Right atrium auricular region (tissue), 2 donors: ENCODE results near the gene ZNF511. TPM values are rescaled to one million over a fixed set of nuclear protein-coding genes. Genes with fewer than 3 reads are reported as not detected.

Experiments
- DNase-seq: peaks from one replicate; pipeline ENCODE4 v3.0.0-alpha.2; 2019; ENCODE audit warnings: low spot score
- H3K27ac ChIP-seq, 2 donors: fragments of 200-600 bp; sonication (generic); 1 replicate in 1 of 2; 2 replicates in 1 of 2; pipeline ENCODE4 v1.5.1; 2016 to 2019
- H3K27me3 ChIP-seq, 2 donors: fragments of 200-600 bp; sonication (generic); one replicate each; pipeline versions ENCODE4 v1.5.1 to v1.6.0; 2017 to 2019
- H3K36me3 ChIP-seq: fragments of 200-600 bp; sonication (generic); one replicate; pipeline ENCODE4 v1.5.1; 2016
- H3K4me1 ChIP-seq, 2 donors: fragments of 200-600 bp; sonication (generic); one replicate each; pipeline versions ENCODE4 v1.5.1 to v1.6.0; 2017 to 2019
- H3K4me3 ChIP-seq, 2 donors: fragments of 200-600 bp; sonication (generic); 1 replicate in 1 of 2; 2 replicates in 1 of 2; pipeline ENCODE4 v1.5.1; 2017 to 2019; ENCODE audit warnings: mild to moderate bottlenecking in 1 of 2, moderate library complexity in 1 of 2
- H3K9me3 ChIP-seq, 2 donors: fragments of 200-600 bp; sonication (generic); one replicate each; pipeline ENCODE4 v1.5.1; 2019
- CTCF ChIP-seq, 2 donors: fragments of 200-600 bp; sonication (generic); IDR thresholded peaks; one replicate each; pipeline ENCODE4 v1.5.1; 2019; ENCODE audit warnings: antibody characterized with exemption in 2 of 2
- total RNA-seq, 2 donors: library from RNA; depleted of rRNA; stranded (reverse); fragments of >200 nt; gene quantifications; one replicate each; pipeline ENCODE4 v1.1.0, GENCODE V29; 2016

ZNF511 gene
- total RNA-seq, 2 donors from 2014 or later = 28.1 to 31.9 TPM

DNA sequence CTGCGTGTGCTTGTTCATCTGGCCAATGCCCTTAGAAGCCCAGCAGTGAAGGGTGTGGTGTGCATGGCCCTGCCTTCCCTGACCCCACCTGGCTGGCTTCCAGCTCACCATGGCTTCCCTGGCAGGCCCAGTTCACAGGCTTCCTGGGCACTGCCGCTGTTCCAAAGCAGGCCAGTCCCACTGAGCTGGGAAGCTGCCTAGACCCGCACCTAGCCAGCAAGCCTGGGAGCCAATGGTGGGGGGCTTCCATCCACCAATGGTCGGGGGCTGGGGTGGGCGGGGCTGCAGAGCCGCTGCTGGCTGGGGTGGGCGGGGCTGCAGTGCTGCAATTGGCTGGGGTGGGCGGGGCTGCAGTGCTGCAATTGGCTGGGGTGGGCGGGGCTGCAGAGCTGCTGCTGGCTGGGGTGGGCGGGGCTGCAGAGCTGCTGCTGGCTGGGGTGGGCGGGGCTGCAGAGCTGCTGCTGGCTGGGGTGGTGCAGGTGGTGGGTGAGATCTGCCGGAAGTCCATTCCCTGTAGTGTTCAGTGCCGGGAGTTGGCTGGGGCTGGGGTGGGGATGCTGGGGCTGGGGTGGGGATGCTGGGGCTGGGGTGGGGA lies 15.6 kb downstream of the ZNF511 start:
- no peaks in the 10 kb centered on the region for H3K9me3 ChIP-seq
- DNase-seq = no peak
- TF ChIP-seq CTCF (IDR thresholded peaks at IDR 0.05) = no peak
- peaks cover 0 to 17% of the 10 kb centered on the region in 2 donors for H3K4me1 ChIP-seq
- peak overlapping the region in 1 of 2 donors; percentile 13 for H3K4me3 ChIP-seq
- no peaks in the 10 kb centered on the region for H3K36me3 ChIP-seq
- H3K27me3 ChIP-seq = peaks cover 13 to 29% of the 10 kb centered on the region in 2 donors
- H3K27ac ChIP-seq = no peak overlapping the region

GRCh38 chr10:133324857-133325260 lies 16.1 kb downstream of the ZNF511 start:
- H3K36me3 ChIP-seq = no peaks in the 10 kb centered on the region
- peak overlapping the region in 1 of 2 donors; percentile 48 for H3K4me3 ChIP-seq
- H3K27me3 ChIP-seq = peaks cover 13 to 29% of the 10 kb centered on the region in 2 donors
- no peak for TF ChIP-seq CTCF (IDR thresholded peaks at IDR 0.05)
- no peaks in the 10 kb centered on the region for H3K9me3 ChIP-seq
- no peak overlapping the region for H3K27ac ChIP-seq
- H3K4me1 ChIP-seq = peaks cover 0 to 23% of the 10 kb centered on the region in 2 donors
- no peak for DNase-seq

DNA sequence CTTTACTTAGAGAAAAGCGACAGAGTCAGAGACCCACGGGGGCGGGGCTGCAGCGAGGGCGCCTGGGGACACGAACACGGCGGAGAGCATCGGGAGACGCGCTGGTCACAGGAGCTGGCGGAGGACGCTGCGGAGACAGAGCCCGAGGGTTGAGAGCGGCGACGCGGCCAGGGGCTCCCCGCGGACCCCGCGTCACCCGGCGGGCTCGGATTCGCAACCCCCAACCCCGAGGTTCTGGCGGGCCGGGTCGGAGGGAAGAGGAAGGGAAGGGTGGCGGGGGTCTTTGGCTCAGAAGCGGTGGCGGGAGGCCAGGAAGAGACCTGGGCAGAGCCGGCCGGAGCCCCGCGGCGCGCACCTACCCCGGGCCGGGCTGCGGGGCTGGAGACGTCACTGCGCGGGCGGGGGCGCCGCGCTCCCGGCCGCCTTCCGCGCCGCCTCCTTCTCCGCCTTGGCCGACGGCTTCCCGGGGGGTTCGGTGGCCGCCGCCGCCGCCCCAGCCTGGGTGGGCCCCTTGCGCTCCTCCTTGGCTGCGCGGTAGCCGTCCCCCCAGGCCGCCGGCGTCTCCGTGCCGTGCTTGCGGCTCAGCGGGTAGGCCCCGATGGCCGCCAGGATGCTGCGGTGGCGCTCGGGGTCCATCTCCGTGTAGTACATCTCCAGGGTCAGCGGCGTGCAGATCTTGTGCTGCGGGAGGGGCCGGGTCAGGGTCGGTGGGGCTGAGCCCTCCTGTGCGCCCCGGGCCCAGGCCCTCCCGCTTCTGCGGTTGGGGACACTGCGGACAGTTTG lies 16.9 kb downstream of the ZNF511 start:
- Histone ChIP-seq H3K4me3 (peak overlapping the region; percentile 35 to 48), H3K36me3 (no peaks in the 10 kb centered on the region), H3K4me1 (peaks cover 0 to 26% of the 10 kb centered on the region in 2 donors), H3K9me3 (no peaks in the 10 kb centered on the region), H3K27ac (no peak overlapping the region), H3K27me3 (peaks cover 13 to 29% of the 10 kb centered on the region in 2 donors)
- no peak for DNase-seq
- TF ChIP-seq CTCF (IDR thresholded peaks at IDR 0.05) = no peak

- H3K27me3 ChIP-seq = peaks cover 13 to 29% of the 10 kb centered on the region in 2 donors
These were observed 17.5 kb downstream of the ZNF511 start for GRCh38 chr10:133326223-133326551.

More at GRCh38 chr10:133326223-133326551, 17.5 kb downstream of the ZNF511 start:
- Histone ChIP-seq H3K9me3 (no peaks in the 10 kb centered on the region), H3K4me1 (peaks cover 0 to 26% of the 10 kb centered on the region in 2 donors), H3K36me3 (no peaks in the 10 kb centered on the region), H3K4me3 (peak overlapping the region in 1 of 2 donors; percentile 48), H3K27ac (no peak overlapping the region)
- no peak for TF ChIP-seq CTCF (IDR thresholded peaks at IDR 0.05)
- DNase-seq = no peak
